Stimulated activated CD8-positive, alpha-beta memory T cell treated with anti-CD3 and anti-CD28 coated beads, Interleukin-4, amount 100 ng/mL, for 4 hours (primary cell): ENCODE data around the gene IL10RB.
"Not testable (repeated sequence)": the region's sequence is repeated elsewhere in the genome, so short reads cannot be mapped to it uniquely, and the experiment has no call there.

Experiments
- DNase-seq, 2 donors: peaks; one replicate each; pipeline ENCODE4 v3.0.0-alpha.2; 2020; ENCODE audit warnings: low read depth in 2 of 2, low spot score in 1 of 2

Gene IL10RB

GRCh38 chr21:33300701-33301631, 34.8 kb downstream of the IL10RB start:
- no peak for DNase-seq

- DNase-seq: no peak
Measured at GRCh38 chr21:33301632-33302002, 35.5 kb downstream of the IL10RB start.

GRCh38 chr21:33302055-33302454, 35.9 kb downstream of the IL10RB start:
- no peak for DNase-seq

GRCh38 chr21:33302796-33303195, 36.6 kb downstream of the IL10RB start:
- DNase-seq: no peak

- no peak for DNase-seq
Measured at GRCh38 chr21:33305344-33305671, 39.1 kb downstream of the IL10RB start.

- no peak for DNase-seq
Measured at GRCh38 chr21:33305938-33306337, 39.8 kb downstream of the IL10RB start.

- DNase-seq: no peak
Measured at GRCh38 chr21:33308586-33309490, 42.7 kb downstream of the IL10RB start.

GRCh38 chr21:33309778-33310177, 43.6 kb downstream of the IL10RB start:
- no peak for DNase-seq

- no peak for DNase-seq
Measured at GRCh38 chr21:33312121-33312520, 46.0 kb downstream of the IL10RB start.

- no peak for DNase-seq
Measured at GRCh38 chr21:33313183-33313582, 47.0 kb downstream of the IL10RB start.

- DNase-seq: no peak
Measured at GRCh38 chr21:33313611-33314010, 47.4 kb downstream of the IL10RB start.

- DNase-seq: no peak
Measured at GRCh38 chr21:33314111-33314510, 47.9 kb downstream of the IL10RB start.

GRCh38 chr21:33315946-33316710, 50.0 kb downstream of the IL10RB start:
- DNase-seq: no peak

GRCh38 chr21:33317145-33317544, 51.0 kb downstream of the IL10RB start:
- no peak for DNase-seq

GRCh38 chr21:33317786-33318486, 51.8 kb downstream of the IL10RB start:
- no peak for DNase-seq

GRCh38 chr21:33321005-33321404, 54.8 kb downstream of the IL10RB start:
- DNase-seq: not testable (repeated sequence)

GRCh38 chr21:33323610-33324009, 57.4 kb downstream of the IL10RB start:
- DNase-seq: not testable (repeated sequence)

- DNase-seq: peak; percentile 97 to 98
Measured at GRCh38 chr21:33324291-33325221, 58.4 kb downstream of the IL10RB start, which contains the start of gene IFNAR1. TSS of gene IFNAR1 (plus strand) at chr21:33324970. CDS start at chr21:33325056, 86 bp downstream.
